HG03520 (cell line): ENCODE measurements around the gene FNDC3B.

Experiments
- ATAC-seq: cut with Tn5 transposase; IDR thresholded peaks from one replicate; pipeline ENCODE4 v1.9.1; 2021; ENCODE audit warnings: mild to moderate bottlenecking, moderate library complexity; ENCODE audit not compliant: unreplicated experiment

Gene FNDC3B

GRCh38 chr3:172147113-172147818, 107.9 kb downstream of the FNDC3B start:
- no peak for ATAC-seq

GRCh38 chr3:172148241-172148640, 108.9 kb downstream of the FNDC3B start:
- ATAC-seq: no peak

- ATAC-seq: no peak
These were observed 109.6 kb downstream of the FNDC3B start for GRCh38 chr3:172148702-172149565.

GRCh38 chr3:172150268-172150667, 110.9 kb downstream of the FNDC3B start:
- ATAC-seq: no peak

DNA sequence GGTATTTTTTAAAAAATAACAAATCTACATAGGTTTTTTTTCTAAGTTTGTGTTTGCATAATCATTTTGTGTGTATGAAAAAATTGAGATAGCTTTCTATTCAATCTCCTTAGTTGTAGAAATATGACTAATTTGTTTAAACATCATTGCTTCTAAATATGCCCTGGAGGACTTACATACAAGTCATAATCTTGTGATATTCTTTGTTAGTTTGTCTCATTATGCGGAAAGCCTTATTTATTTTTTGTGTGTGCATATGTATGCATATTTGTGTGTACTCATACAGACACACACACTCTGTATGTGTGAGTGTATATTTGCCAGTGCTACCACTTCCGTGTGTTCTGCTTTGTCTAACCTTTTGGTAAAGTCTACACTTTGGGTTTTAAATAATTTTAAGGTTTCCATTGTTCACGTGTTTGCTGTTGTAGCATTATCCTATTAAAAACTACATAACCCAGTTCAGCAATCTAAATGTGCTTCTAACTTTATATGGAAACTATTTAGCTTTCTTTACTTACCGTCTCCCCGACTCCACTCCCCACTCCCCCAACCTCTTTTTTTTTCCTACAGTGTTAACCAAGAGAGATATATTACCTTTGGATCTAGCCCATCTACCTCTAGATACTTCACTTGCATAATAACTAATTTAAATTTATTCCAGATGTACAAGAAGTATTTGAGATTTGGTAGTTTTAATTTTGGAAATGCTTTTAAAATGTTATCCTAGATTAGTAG, 111.7 kb downstream of the FNDC3B start:
- ATAC-seq: no peak

- no peak for ATAC-seq
These were observed 112.6 kb downstream of the FNDC3B start for GRCh38 chr3:172151651-172152649.

DNA sequence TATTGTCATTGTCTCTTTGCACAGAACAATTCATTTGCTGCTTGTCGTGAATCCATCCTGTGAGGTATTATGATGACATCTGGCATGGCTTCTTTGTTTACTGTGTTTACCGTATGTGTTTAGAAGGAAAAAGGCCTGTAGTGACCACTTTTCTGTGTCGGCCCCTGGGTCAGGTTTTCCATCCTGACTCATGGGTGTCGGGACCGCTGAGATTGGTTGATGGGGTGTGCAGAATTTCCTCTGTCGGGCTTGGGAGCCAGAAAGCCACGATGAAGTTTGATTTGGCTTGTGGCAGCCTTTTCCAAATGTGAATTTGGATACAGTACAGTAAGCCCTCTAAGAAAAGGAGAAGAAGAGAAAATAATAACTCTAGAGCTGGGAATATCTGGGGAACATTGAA, 113.5 kb downstream of the FNDC3B start:
- no peak for ATAC-seq

- no peak for ATAC-seq
These were observed 114.0 kb downstream of the FNDC3B start for GRCh38 chr3:172153335-172153861.

GRCh38 chr3:172154768-172155664, 115.6 kb downstream of the FNDC3B start:
- no peak for ATAC-seq

GRCh38 chr3:172155897-172156585, 116.7 kb downstream of the FNDC3B start:
- no peak for ATAC-seq

GRCh38 chr3:172156586-172156955, 117.2 kb downstream of the FNDC3B start:
- no peak for ATAC-seq

GRCh38 chr3:172157564-172158258, 118.3 kb downstream of the FNDC3B start:
- ATAC-seq: no peak

DNA sequence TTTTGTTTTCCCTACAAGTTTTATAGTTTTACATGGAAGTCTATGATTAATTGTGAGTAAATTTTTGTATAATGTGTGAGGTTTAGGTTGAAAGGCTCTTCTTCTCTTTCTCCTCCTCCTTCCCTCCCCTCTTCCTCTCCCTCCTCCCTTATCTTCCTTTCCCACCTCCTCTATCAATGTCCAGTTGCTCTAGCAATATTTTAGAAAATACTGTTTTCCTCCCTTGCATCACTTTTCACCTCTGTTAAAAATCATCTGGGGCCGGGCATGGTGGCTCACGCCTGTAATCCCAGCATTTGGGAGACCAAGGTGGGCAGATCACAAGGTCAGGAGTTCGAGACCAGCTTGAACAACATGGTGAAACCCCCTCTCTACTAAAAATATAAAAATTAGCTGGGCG, 119.4 kb downstream of the FNDC3B start:
- ATAC-seq: no peak

GRCh38 chr3:172159376-172159775, 120.0 kb downstream of the FNDC3B start:
- no peak for ATAC-seq

DNA sequence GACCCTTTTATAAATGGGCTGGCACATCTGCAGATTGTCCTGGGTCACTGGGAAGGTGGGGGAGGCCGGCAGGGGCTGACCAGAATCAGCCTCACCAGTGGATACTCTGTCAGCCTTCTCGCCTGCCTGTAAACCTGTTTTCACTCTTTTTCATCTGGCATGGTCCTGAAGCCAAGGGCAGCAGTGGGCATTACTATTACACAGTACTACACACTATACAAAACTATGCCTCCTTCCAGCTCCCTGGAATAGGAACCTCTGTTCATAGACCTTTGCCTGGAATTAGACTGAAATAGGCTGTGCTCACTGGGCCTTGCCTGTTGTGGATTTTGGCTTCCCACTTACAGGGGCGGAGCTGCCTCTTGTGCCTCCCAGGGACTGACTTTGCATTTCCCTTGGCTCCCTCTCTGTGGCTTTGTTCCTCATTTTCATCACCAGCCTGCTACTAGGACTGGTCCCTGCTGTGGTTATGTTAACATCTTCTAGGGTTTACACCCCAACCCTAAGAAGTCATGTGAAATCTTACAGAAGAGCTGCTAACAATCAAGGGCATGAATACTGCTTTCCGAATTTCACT, 120.7 kb downstream of the FNDC3B start:
- no peak for ATAC-seq

DNA sequence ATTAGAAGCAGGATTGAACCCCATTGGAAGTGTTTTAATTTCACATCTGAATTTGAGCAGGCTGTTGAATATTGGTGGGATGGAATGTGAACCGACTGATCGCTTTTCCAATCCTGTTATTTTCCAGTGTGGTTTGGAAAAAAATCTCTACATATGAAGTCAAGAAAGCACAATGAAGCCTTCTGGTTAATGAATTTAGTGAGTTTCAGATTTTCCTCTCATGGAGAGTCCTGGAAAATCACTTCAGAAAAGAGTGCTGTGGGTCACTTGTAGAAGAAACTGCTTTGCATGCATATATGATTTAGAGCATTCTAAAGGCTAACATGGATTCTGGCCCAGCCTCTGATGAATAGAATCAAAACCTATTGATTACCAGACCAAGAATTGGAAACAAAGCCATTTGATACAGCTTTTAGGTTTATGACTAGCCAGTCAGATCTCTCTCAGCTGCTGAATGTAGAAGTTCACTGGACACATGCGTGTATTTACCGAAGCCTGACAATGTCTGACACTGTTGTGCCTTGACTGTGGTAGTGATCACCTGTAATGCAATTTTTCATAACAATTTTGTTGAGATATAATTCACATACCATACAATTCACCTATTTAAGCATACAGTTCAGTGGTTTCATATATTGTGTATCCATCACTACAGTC, 121.9 kb downstream of the FNDC3B start:
- no peak for ATAC-seq

DNA sequence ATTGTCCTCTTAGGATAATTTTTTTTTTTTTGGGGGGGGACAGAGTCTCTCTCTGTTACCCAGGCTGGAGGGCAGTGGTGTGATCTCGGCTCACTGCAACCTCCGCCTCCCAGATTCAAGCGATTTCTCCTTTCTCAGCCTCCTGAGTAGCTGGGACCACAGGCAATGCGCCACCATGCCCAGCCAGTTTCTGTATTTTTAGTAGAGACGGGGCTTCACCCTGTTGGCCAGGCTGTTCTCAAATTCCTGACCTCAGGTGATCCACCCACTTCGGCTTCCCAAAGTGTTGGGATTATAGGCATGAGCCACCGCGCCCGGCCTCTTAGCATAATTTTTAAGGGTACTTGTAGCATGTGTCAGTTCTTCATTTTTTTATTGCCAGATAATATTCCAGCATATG, 122.6 kb downstream of the FNDC3B start:
- no peak for ATAC-seq
